Fibroblast of the aortic adventitia (primary cell): ENCODE measurements around the gene FCHSD2. TPM values are rescaled to one million over a fixed set of nuclear protein-coding genes. Genes with fewer than 3 reads are reported as not detected.

Source experiments
- DNase-seq: peaks from one replicate; pipeline ENCODE4 v3.0.0-alpha.2; 2010; ENCODE audit warnings: low read depth
- H3K4me3 ChIP-seq: 2 replicates; pipeline ENCODE4 v1.5.1; 2011; ENCODE audit warnings: low read depth, mild to moderate bottlenecking, control low read depth, low read length, moderate library complexity
- total RNA-seq: library from RNA; depleted of rRNA; stranded (reverse); fragments of >200 nt; gene quantifications from 2 replicates; pipeline ENCODE4 v1.2.3, GENCODE V29; 2012; ENCODE audit warnings: low replicate concordance
- TF ChIP-seq, protein P1 (sequence below): IDR thresholded peaks from 2 replicates; pipeline ENCODE4 v1.5.1; 2011; ENCODE audit warnings: mild to moderate bottlenecking, low read length, control low read depth, inconsistent platforms; ENCODE audit not compliant: insufficient read depth

FCHSD2 gene
- total RNA-seq, 1 donor: 11.3 TPM

DNA sequence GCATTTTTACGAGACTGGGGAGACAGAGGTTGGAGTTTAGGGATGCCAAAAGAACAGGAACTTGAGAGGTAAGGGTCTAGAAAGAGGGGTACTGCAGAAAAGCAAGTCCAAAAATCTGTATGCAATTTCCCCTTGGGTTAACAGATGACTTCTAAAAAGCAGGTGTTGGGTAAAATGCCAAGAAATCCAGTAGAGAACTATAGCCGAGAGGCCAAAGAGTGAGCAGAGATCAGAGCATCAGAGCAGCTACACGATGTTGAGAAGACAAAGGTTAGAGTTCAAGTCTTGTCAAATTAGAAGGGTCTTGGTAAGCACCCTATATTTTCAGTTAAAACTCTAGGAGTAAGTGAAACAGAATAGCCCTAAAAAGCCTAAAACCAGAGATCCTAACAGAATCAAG is 145.2 kb downstream of the FCHSD2 start:
- TF ChIP-seq, protein P1, sequence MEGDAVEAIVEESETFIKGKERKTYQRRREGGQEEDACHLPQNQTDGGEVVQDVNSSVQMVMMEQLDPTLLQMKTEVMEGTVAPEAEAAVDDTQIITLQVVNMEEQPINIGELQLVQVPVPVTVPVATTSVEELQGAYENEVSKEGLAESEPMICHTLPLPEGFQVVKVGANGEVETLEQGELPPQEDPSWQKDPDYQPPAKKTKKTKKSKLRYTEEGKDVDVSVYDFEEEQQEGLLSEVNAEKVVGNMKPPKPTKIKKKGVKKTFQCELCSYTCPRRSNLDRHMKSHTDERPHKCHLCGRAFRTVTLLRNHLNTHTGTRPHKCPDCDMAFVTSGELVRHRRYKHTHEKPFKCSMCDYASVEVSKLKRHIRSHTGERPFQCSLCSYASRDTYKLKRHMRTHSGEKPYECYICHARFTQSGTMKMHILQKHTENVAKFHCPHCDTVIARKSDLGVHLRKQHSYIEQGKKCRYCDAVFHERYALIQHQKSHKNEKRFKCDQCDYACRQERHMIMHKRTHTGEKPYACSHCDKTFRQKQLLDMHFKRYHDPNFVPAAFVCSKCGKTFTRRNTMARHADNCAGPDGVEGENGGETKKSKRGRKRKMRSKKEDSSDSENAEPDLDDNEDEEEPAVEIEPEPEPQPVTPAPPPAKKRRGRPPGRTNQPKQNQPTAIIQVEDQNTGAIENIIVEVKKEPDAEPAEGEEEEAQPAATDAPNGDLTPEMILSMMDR: no peak
- DNase-seq: no peak
- no peak overlapping the region for H3K4me3 ChIP-seq

DNA sequence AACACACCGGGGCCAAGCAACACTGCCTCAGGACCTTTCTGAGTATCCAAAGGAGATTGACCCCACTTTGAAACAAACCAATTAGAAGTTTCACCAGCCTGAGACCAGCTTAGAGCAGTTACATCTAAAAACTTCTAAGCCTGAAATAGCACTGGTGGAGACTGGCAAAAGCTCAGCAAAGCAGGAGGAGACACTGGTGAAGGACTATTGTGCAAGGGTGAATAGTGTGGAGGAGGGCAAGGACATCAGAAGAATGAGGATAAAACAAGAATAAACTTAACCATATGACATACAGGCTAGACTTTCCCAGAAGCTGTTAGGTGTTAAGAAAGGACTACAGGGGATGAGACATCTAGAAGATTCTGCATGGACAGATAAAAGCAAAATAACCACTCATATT is 152.4 kb downstream of the FCHSD2 start:
- peak; percentile 33 for DNase-seq
- TF ChIP-seq, protein P1: no peak
- H3K4me3 ChIP-seq: no peak overlapping the region

DNA sequence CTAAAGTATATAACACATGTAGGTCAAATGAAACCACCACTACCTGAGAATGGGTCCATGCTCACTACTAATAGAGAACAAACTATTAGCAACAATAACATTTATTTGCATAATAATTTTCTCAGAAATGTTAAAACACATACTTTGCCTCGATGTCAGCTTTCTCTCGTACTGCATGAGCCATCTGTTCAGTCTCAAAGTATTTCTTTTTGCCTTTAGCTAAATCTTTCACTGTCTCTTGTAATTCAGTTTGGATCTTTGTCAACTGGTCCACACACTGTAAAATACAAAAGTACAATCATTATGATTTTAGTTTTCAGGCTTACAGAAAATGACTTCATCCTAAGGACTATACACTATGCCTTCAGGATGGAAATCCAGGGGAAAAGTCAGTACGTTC is 153.3 kb downstream of the FCHSD2 start:
- no peak overlapping the region for H3K4me3 ChIP-seq
- DNase-seq: no peak
- TF ChIP-seq, protein P1: no peak

DNA sequence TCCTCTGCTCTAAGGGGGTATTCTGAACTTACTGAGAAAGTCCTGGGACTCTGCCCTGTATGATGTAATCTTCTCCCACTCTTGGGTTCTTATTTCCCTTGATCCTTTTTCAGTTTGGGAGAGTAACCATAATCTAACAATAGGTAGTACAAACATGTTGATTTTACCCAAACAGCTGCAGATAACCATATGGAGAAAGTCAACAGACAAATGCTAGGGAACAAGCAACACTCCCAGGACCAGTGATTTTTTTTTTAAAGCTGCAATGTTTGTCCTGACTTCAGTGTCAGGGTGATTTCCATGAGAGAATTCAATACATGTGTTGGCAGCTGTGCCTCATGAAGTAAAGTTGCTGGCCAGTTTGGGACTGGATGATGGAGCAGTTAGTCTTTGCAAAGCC is 156.5 kb downstream of the FCHSD2 start:
- no peak for DNase-seq
- no peak overlapping the region for H3K4me3 ChIP-seq
- TF ChIP-seq, protein P1: no peak

DNA sequence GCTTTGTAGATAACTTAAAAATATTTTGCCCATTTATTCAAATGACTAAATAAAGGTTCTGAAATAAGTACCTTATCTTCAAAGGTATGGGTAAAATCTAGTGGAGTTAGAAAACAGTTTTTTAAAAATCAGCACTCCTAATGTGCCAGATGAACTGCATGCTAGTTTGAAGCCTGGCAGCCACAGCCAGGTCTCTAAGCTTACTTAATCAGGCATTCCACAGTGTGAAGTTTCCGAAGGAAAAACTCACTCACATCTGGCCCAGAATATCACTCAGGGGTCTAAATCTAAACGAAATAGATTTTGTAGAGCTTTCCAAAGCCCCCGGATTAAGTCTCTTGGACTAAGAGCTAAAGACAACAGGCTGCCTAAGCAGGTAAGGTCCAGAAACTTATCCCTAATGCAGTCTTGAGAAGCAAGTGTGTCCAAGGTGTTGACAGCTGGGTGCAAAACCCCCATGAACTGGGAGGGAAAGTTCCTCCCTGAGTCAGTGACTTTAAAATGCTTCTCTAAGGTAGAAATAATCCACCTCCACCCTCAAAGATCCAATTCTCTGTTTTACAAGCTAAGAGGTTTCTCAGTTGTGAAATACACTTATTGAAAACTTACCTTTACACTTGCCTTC is 157.6 kb downstream of the FCHSD2 start:
- no peak overlapping the region for H3K4me3 ChIP-seq
- TF ChIP-seq, protein P1: no peak
- DNase-seq: no peak

DNA sequence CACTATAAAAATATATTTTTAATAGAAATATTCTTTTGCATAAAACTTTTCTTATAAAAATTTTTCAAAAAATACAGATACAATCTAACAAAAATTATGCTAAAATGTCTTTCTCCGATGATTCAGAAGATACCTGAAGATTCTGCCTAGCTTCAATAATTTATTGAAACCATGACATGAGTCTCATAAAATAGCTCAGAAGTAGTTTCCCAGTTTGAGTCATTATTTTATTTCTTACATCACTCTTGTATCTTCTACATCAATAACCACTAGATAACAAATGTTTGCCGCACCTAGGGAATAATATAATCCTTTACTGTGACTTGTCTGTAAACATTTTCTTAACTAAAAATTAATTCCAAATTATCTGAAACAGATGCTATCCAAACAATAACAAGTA is 158.6 kb downstream of the FCHSD2 start:
- TF ChIP-seq, protein P1: no peak

More for the DNA sequence above, 158.6 kb downstream of the FCHSD2 start:
- DNase-seq: no peak
- H3K4me3 ChIP-seq: no peak overlapping the region
